Measurements from ENCODE around the gene AFAP1.
A peak's percentile ranks its signal among the peaks of the same experiment; 100 is the strongest.

The AFAP1 gene

GRCh38 chr4:7830747-7831146 is 108.9 kb downstream of the AFAP1 start:
- no peak overlapping the region for H3K18ac ChIP-seq (ENCODE audit: low read length)
- H2BK5ac ChIP-seq (ENCODE audit: low read depth, low read length, poor library complexity): no peak overlapping the region

GRCh38 chr4:7829652-7830580 is 109.7 kb downstream of the AFAP1 start:
- no peak overlapping the region for H2AK5ac ChIP-seq (ENCODE audit: low read length)
- H3K4ac ChIP-seq (ENCODE audit: low read depth, low read length): no peak overlapping the region
- no peak overlapping the region for H3K4me2 ChIP-seq (ENCODE audit: low read length)
- no peak overlapping the region for H3K4me3 ChIP-seq (ENCODE audit: low read depth, low read length)
- no peak overlapping the region for H2BK120ac ChIP-seq (ENCODE audit: insufficient read depth, low read length, poor library complexity)
- H3K23ac ChIP-seq (ENCODE audit: low read length): no peak overlapping the region
- H3K18ac ChIP-seq (ENCODE audit: low read length): no peak overlapping the region
- H3K79me2 ChIP-seq (ENCODE audit: control insufficient read depth, insufficient read depth, low read length, poor library complexity): no peaks in the 10 kb centered on the region
- H2BK5ac ChIP-seq (ENCODE audit: low read depth, low read length, poor library complexity): no peak overlapping the region
- H3K9me3 ChIP-seq (ENCODE audit: insufficient read depth, low read depth, low read length): no peaks in the 10 kb centered on the region
- H4K91ac ChIP-seq (ENCODE audit: low read depth, low read length): no peak overlapping the region
- H4K12ac ChIP-seq (ENCODE audit: low read depth, low read length): no peak overlapping the region
- H3K9ac ChIP-seq (ENCODE audit: low read length): no peak overlapping the region
- no peaks in the 10 kb centered on the region for H3K27me3 ChIP-seq (ENCODE audit: insufficient read depth, low read length)
- DNase-seq: no peak
- peaks cover 4% of the 10 kb centered on the region for H3K79me1 ChIP-seq (ENCODE audit: low read length)
- WGBS (ENCODE audit: extremely low coverage, insufficient coverage, insufficient read length): no CpG with 5 or more reads among the region's 10 CpGs
- no peak overlapping the region for H2AFZ ChIP-seq (ENCODE audit: insufficient read depth, low read length, poor library complexity)
- peak overlapping the region; percentile 50 for H2BK12ac ChIP-seq (ENCODE audit: low read length)
- peaks cover 11 to 15% of the 10 kb centered on the region in 2 experiments for H3K4me1 ChIP-seq (ENCODE audit: control insufficient read depth in 1 of 2, insufficient read depth in 2 of 2, low read length in 2 of 2)
- peaks cover 5 to 6% of the 10 kb centered on the region in 2 experiments for H3K36me3 ChIP-seq (ENCODE audit: control insufficient read depth in 1 of 2, insufficient read depth in 2 of 2, low read length in 2 of 2)
- H4K8ac ChIP-seq (ENCODE audit: low read depth, low read length): no peak overlapping the region
- no peak overlapping the region for H3K27ac ChIP-seq (ENCODE audit: low read depth, low read length)
- H3K14ac ChIP-seq (ENCODE audit: low read length): no peak overlapping the region

More at GRCh38 chr4:7830747-7831146, 108.9 kb downstream of the AFAP1 start:
- Histone ChIP-seq H4K8ac (ENCODE audit: low read depth, low read length) (no peak overlapping the region), H3K79me2 (ENCODE audit: control insufficient read depth, insufficient read depth, low read length, poor library complexity) (no peaks in the 10 kb centered on the region), H2AFZ (ENCODE audit: insufficient read depth, low read length, poor library complexity) (no peak overlapping the region), H2BK120ac (ENCODE audit: insufficient read depth, low read length, poor library complexity) (no peak overlapping the region), H3K14ac (ENCODE audit: low read length) (no peak overlapping the region), H3K9ac (ENCODE audit: low read length) (no peak overlapping the region), H3K9me3 (ENCODE audit: insufficient read depth, low read depth, low read length) (no peaks in the 10 kb centered on the region), H3K27ac (ENCODE audit: low read depth, low read length) (no peak overlapping the region), H4K91ac (ENCODE audit: low read depth, low read length) (no peak overlapping the region), H3K23ac (ENCODE audit: low read length) (no peak overlapping the region), H3K4me1 (ENCODE audit: control insufficient read depth in 1 of 2, insufficient read depth in 2 of 2, low read length in 2 of 2) (peaks cover 11 to 15% of the 10 kb centered on the region in 2 experiments), H3K4ac (ENCODE audit: low read depth, low read length) (no peak overlapping the region), H2AK5ac (ENCODE audit: low read length) (no peak overlapping the region), H4K12ac (ENCODE audit: low read depth, low read length) (no peak overlapping the region), H3K27me3 (ENCODE audit: insufficient read depth, low read length) (no peaks in the 10 kb centered on the region), H3K79me1 (ENCODE audit: low read length) (peaks cover 4% of the 10 kb centered on the region), H3K4me3 (ENCODE audit: low read depth, low read length) (no peak overlapping the region), H3K4me2 (ENCODE audit: low read length) (no peak overlapping the region), H3K36me3 (ENCODE audit: control insufficient read depth in 1 of 2, insufficient read depth in 2 of 2, low read length in 2 of 2) (peaks cover 5 to 6% of the 10 kb centered on the region in 2 experiments), H2BK12ac (ENCODE audit: low read length) (no peak overlapping the region)
- no CpG with 5 or more reads among the region's 2 CpGs for WGBS (ENCODE audit: extremely low coverage, insufficient coverage, insufficient read length)
- no peak for DNase-seq

DNA sequence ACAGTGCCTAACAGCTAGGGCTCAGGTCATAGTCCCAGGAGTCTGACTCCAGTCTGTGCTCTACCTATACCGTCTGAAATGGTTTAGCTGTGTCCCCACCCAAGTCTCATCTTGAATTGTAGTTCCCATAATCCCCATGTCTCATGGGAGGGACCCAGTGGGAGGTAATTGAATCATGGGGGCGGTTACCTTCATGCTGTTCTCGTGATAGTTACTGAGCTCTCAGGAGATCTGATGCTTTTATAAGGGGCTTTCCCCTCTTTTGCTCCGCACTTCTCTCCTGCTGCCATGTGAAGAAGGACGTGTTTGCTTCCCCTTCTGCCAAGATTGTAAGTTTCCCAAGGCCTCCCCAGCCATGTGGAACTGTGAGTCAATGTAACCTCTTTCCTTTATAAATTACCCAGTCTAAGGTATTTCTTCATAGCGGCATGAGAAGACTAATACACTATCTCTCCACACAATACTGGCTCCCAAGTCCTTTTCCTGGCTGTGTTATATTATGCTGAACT is 110.8 kb downstream of the AFAP1 start:
- Histone ChIP-seq H2BK12ac (ENCODE audit: low read length) (no peak overlapping the region), H4K12ac (ENCODE audit: low read depth, low read length) (no peak overlapping the region), H3K14ac (ENCODE audit: low read length) (no peak overlapping the region), H3K36me3 (ENCODE audit: control insufficient read depth in 1 of 2, insufficient read depth in 2 of 2, low read length in 2 of 2) (peaks cover 4 to 5% of the 10 kb centered on the region in 2 experiments), H3K9ac (ENCODE audit: low read length) (no peak overlapping the region), H4K8ac (ENCODE audit: low read depth, low read length) (no peak overlapping the region), H2BK120ac (ENCODE audit: insufficient read depth, low read length, poor library complexity) (no peak overlapping the region), H3K4me1 (ENCODE audit: control insufficient read depth in 1 of 2, insufficient read depth in 2 of 2, low read length in 2 of 2) (peaks cover 11 to 15% of the 10 kb centered on the region in 2 experiments), H3K18ac (ENCODE audit: low read length) (no peak overlapping the region), H2AK5ac (ENCODE audit: low read length) (no peak overlapping the region), H4K91ac (ENCODE audit: low read depth, low read length) (no peak overlapping the region), H2BK5ac (ENCODE audit: low read depth, low read length, poor library complexity) (no peak overlapping the region), H3K27ac (ENCODE audit: low read depth, low read length) (peak overlapping the region; percentile 4), H3K79me2 (ENCODE audit: control insufficient read depth, insufficient read depth, low read length, poor library complexity) (no peaks in the 10 kb centered on the region), H3K4ac (ENCODE audit: low read depth, low read length) (no peak overlapping the region), H3K4me3 (ENCODE audit: low read depth, low read length) (no peak overlapping the region), H3K9me3 (ENCODE audit: insufficient read depth, low read depth, low read length) (no peaks in the 10 kb centered on the region), H3K79me1 (ENCODE audit: low read length) (peaks cover 4% of the 10 kb centered on the region), H3K23ac (ENCODE audit: low read length) (no peak overlapping the region), H3K4me2 (ENCODE audit: low read length) (no peak overlapping the region), H3K27me3 (ENCODE audit: insufficient read depth, low read length) (no peaks in the 10 kb centered on the region), H2AFZ (ENCODE audit: insufficient read depth, low read length, poor library complexity) (no peak overlapping the region)
- DNase-seq: no peak
- no CpG with 5 or more reads among the region's 6 CpGs for WGBS (ENCODE audit: extremely low coverage, insufficient coverage, insufficient read length)

DNA sequence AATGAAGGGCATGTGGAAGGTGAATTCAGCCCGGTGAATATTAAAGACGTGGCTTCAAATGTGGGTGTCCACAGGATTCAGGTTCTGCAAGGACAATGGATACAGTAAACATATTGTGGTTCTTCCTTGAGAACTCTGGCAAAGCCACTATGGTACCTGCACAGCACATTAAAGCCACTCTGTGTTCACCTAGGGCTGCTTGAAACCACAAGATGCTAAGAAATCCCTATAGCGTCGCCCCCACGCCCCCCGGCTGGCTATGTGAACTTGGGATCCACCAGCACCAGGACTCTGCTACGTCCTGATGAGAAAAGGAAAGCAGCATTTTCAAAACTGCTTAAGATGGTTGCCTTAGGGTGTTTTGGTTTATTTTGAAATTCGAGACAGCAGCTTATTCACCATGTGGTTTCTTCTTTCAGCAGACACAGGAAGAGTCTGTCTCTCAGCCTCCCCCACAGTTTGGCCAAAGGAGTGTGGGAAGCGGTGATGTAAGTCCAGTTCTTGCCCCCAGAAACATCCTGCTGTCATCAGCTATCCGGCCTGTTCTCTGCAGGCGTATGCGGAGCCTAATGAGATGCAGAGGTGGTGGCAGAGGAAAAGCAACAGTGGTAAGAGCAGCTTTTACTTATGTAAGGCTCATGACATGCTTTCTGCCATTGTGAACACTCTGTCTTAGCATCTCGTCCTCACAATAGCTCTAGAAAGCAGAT is 111.5 kb downstream of the AFAP1 start:
- Histone ChIP-seq H4K91ac (ENCODE audit: low read depth, low read length) (no peak overlapping the region), H2BK120ac (ENCODE audit: insufficient read depth, low read length, poor library complexity) (no peak overlapping the region), H2AK5ac (ENCODE audit: low read length) (no peak overlapping the region), H3K4ac (ENCODE audit: low read depth, low read length) (no peak overlapping the region), H3K4me2 (ENCODE audit: low read length) (no peak overlapping the region), H4K8ac (ENCODE audit: low read depth, low read length) (no peak overlapping the region), H2AFZ (ENCODE audit: insufficient read depth, low read length, poor library complexity) (no peak overlapping the region), H3K4me1 (ENCODE audit: control insufficient read depth in 1 of 2, insufficient read depth in 2 of 2, low read length in 2 of 2) (peaks cover 11 to 15% of the 10 kb centered on the region in 2 experiments), H3K79me2 (ENCODE audit: control insufficient read depth, insufficient read depth, low read length, poor library complexity) (no peaks in the 10 kb centered on the region), H4K12ac (ENCODE audit: low read depth, low read length) (no peak overlapping the region), H3K36me3 (ENCODE audit: control insufficient read depth in 1 of 2, insufficient read depth in 2 of 2, low read length in 2 of 2) (peaks cover 4 to 5% of the 10 kb centered on the region in 2 experiments), H2BK12ac (ENCODE audit: low read length) (no peak overlapping the region), H2BK5ac (ENCODE audit: low read depth, low read length, poor library complexity) (no peak overlapping the region), H3K4me3 (ENCODE audit: low read depth, low read length) (no peak overlapping the region), H3K14ac (ENCODE audit: low read length) (no peak overlapping the region), H3K23ac (ENCODE audit: low read length) (no peak overlapping the region), H3K9me3 (ENCODE audit: insufficient read depth, low read depth, low read length) (no peaks in the 10 kb centered on the region), H3K79me1 (ENCODE audit: low read length) (peaks cover 5% of the 10 kb centered on the region), H3K9ac (ENCODE audit: low read length) (no peak overlapping the region), H3K27me3 (ENCODE audit: insufficient read depth, low read length) (no peaks in the 10 kb centered on the region), H3K18ac (ENCODE audit: low read length) (no peak overlapping the region), H3K27ac (ENCODE audit: low read depth, low read length) (peak overlapping the region; percentile 50)
- no peak for DNase-seq
- no CpG with 5 or more reads among the region's 13 CpGs for WGBS (ENCODE audit: extremely low coverage, insufficient coverage, insufficient read length)
